Dedifferentiated amniotic fluid mesenchymal stem cell (primary cell): ENCODE data around the gene PANK1.

Experiments
- DNase-seq: peaks from one replicate; pipeline ENCODE4 v3.0.0-alpha.2; 2016; ENCODE audit errors: extremely low spot score

Gene PANK1

DNA sequence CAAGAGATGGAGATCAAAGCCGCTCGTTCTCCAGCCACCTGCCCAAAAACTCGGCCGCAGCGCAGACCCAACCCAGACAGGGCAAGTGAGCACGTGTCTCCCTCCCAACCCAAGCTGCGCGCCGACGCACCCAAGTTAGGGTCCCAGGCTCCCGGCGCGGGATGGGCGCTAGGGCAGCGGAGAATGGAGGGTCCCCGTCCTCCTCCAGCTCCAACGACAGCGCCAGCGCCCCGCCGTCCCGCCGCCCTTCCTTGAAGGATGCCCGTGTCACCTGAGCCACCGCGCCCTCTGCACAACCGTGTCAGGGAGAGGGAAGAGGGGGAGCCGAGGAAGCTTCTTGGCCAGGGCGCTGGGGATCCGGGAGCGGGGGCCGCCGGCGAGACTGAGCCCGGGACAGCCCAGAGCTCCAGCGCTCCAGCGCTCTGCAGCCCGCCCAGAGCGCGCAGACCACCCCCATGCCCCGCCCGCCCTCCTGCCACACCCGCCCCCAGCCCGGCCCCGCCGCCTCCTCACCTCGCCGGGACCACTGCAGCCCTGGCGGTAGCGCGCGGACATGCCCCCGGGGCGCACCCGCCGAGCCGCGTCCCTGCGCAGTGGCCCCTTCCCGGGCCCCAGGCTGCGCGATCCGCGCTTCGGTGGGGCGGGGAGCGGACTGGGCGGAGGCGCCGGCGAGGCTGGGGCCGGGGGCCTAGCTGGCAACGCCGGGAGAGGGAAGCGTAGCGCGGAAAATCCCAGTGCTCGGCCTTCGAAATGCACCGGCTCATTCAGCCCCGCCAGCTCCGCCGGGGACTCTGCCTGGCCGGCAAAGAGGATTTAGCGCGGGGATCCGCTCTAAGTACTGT lies 109.7 kb downstream of the PANK1 start, which contains the start of gene SLC16A12:
Gene SLC16A12 (minus strand): TSS at position 424 of the 842 bp plus-strand sequence. CDS start 73,016 bp downstream, outside the sequence.
- DNase-seq: no peak

DNA sequence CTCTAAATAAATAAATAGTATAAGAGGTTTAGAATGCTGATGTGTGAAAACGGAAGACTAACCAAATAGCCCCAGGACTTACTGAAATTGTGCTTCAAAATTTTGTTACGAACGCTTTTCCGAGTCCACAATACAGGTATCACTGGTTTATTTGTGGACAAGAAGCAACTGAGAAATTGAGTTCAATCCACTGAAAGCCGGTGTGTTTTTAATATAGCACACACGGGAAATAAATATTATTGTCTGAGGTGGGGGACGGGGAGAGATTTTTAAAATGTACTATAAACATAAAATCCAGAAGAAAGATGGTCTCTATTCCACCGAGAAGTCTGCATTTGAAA lies 110.2 kb downstream of the PANK1 start:
- DNase-seq: no peak
